Liver (tissue), 9 donors: ENCODE results near the gene CELSR1. TPM values are rescaled to one million over a fixed set of nuclear protein-coding genes. Genes with fewer than 3 reads are reported as not detected.

Experiments used
- DNase-seq: peaks from one replicate; pipeline ENCODE4 v3.0.0-alpha.2; 2017; ENCODE audit warnings: low spot score
- H3K27ac ChIP-seq, 2 donors: one replicate each; pipeline ENCODE4 v1.7.0; 2013; ENCODE audit warnings: inconsistent platforms in 2 of 2, low read length in 2 of 2, control low read depth in 1 of 2, low read depth in 1 of 2, mild to moderate bottlenecking in 1 of 2
- H3K27me3 ChIP-seq, 4 donors: one replicate each; pipeline versions ENCODE4 v1.6.1 to v1.7.0; 2013; ENCODE audit warnings: low read length in 3 of 4, inconsistent platforms in 1 of 4, mild to moderate bottlenecking in 1 of 4, moderate library complexity in 1 of 4; ENCODE audit not compliant: control insufficient read depth in 4 of 4, insufficient read depth in 4 of 4
- H3K36me3 ChIP-seq, 4 donors: one replicate each; pipeline versions ENCODE4 v1.6.1 to v1.7.0; 2013; ENCODE audit warnings: low read length in 3 of 4, mild to moderate bottlenecking in 3 of 4, low read depth in 1 of 4, moderate library complexity in 1 of 4; ENCODE audit not compliant: control insufficient read depth in 4 of 4, insufficient read depth in 3 of 4
- H3K4me1 ChIP-seq, 4 donors: one replicate each; pipeline versions ENCODE4 v1.6.1 to v1.7.0; 2013; ENCODE audit warnings: low read length in 3 of 4, mild to moderate bottlenecking in 3 of 4, moderate library complexity in 1 of 4; ENCODE audit not compliant: control insufficient read depth in 4 of 4, insufficient read depth in 4 of 4
- H3K4me3 ChIP-seq, 3 donors: one replicate each; pipeline versions ENCODE4 v1.6.1 to v1.7.0; 2013; ENCODE audit warnings: low read length in 3 of 3, control low read depth in 1 of 3, low read depth in 1 of 3, mild to moderate bottlenecking in 1 of 3
- H3K9ac ChIP-seq, 2 donors: one replicate each; pipeline ENCODE4 v1.7.0; 2013; ENCODE audit warnings: low read length in 2 of 2, mild to moderate bottlenecking in 2 of 2, moderate library complexity in 2 of 2, control low read depth in 1 of 2, low read depth in 1 of 2
- H3K9me3 ChIP-seq, 4 donors: one replicate each; pipeline versions ENCODE4 v1.6.1 to v1.7.0; 2013; ENCODE audit warnings: low read length in 3 of 4; ENCODE audit not compliant: control insufficient read depth in 4 of 4
- CTCF ChIP-seq: fragments of 150-350 bp; IDR thresholded peaks from 2 replicates; pipeline ENCODE4 v1.5.1; 2017; ENCODE audit warnings: improper control_type of control experiment, low read depth, low read length; ENCODE audit not compliant: missing input control
- EGR1 ChIP-seq, 2 donors: IDR thresholded peaks; 2 replicates each; pipeline ENCODE4 v1.6.1; 2016 to 2018; ENCODE audit warnings: antibody characterized with exemption in 2 of 2, low read depth in 2 of 2
- FOXA1 ChIP-seq: IDR thresholded peaks from 2 replicates; pipeline ENCODE4 v1.6.1; 2016; ENCODE audit warnings: antibody characterized with exemption
- FOXA2 ChIP-seq: IDR thresholded peaks from 2 replicates; pipeline ENCODE4 v1.6.1; 2016; ENCODE audit warnings: antibody characterized with exemption
- HNF4G ChIP-seq: IDR thresholded peaks from 2 replicates; pipeline ENCODE4 v1.6.1; 2016; ENCODE audit warnings: antibody characterized with exemption
- JUND ChIP-seq, 2 donors: IDR thresholded peaks; 2 replicates each; pipeline ENCODE4 v1.6.1; 2016; ENCODE audit warnings: antibody characterized with exemption in 2 of 2
- MAX ChIP-seq: IDR thresholded peaks from 2 replicates; pipeline ENCODE4 v1.6.1; 2016; ENCODE audit warnings: antibody characterized with exemption
- NR2F2 ChIP-seq: IDR thresholded peaks from 2 replicates; pipeline ENCODE4 v1.6.1; 2016; ENCODE audit warnings: antibody characterized with exemption
- RAD21 ChIP-seq, 2 donors: IDR thresholded peaks; 2 replicates each; pipeline ENCODE4 v1.6.1; 2016; ENCODE audit warnings: antibody characterized with exemption in 2 of 2, mild to moderate bottlenecking in 2 of 2
- REST ChIP-seq: IDR thresholded peaks from 2 replicates; pipeline ENCODE4 v1.6.1; 2016; ENCODE audit warnings: antibody characterized with exemption, mild to moderate bottlenecking
- RXRA ChIP-seq, 2 donors: IDR thresholded peaks; 2 replicates each; pipeline ENCODE4 v1.6.1; 2017 to 2018; ENCODE audit warnings: antibody characterized with exemption in 2 of 2, mild to moderate bottlenecking in 1 of 2
- TAF1 ChIP-seq: conservative IDR thresholded peaks from 2 replicates; pipeline ENCODE4 v1.6.1; 2016; ENCODE audit warnings: antibody characterized with exemption, mild to moderate bottlenecking
- YY1 ChIP-seq: IDR thresholded peaks from 2 replicates; pipeline ENCODE4 v1.6.1; 2016; ENCODE audit warnings: antibody characterized with exemption, mild to moderate bottlenecking
- ZBTB33 ChIP-seq: IDR thresholded peaks from 2 replicates; pipeline ENCODE4 v1.6.1; 2016; ENCODE audit warnings: antibody characterized with exemption
- whole genome bisulfite sequencing: extraction: QIAGEN DNeasy Blood & Tissue Kit; methylation state at CpG from one replicate; pipeline ENCODE4 v1.1.7; 2013; 5-methylcytosine and 5-hydroxymethylcytosine counted together
- polyA plus RNA-seq, 2 donors: library from polyadenylated mRNA; stranded (reverse) in 1 of 2; unstranded in 1 of 2; fragments of 200-250 nt in 1 of 2; fragments of >200 nt in 1 of 2; fragmentation: Nextera tagmentation in 1 of 2; extraction: Ambion mirVana in 1 of 2; gene quantifications; one replicate each; pipeline versions ENCODE4 v1.2.1 to v1.2.3, GENCODE V29; 2013 to 2015
- total RNA-seq, 2 donors: library from RNA; depleted of rRNA; stranded (reverse); fragments of >200 nt; gene quantifications; one replicate each; pipeline ENCODE4 v1.2.3, GENCODE V29; 2014
- donor health status: healthy.
- donor health status: healthy.
- donor health status: healthy.
- donor health status: healthy.
- donor health status: healthy.

The CELSR1 gene
- total and polyA plus RNA-seq, 4 donors: 0.37 to 1.6 (median 1.3) TPM

- no peaks in the 10 kb centered on the region for H3K36me3 ChIP-seq
- H3K4me1 ChIP-seq: no peaks in the 10 kb centered on the region
- H3K27me3 ChIP-seq: no peaks in the 10 kb centered on the region
- H3K4me3 ChIP-seq: no peak overlapping the region
- TF ChIP-seq MAX (no peak), ZBTB33 (no peak), RAD21 (IDR thresholded peaks at IDR 0.05) (no peak), JUND (IDR thresholded peaks at IDR 0.05) (no peak), HNF4G (no peak), YY1 (no peak), TAF1 (no peak), REST (no peak), RXRA (IDR thresholded peaks at IDR 0.05) (no peak), FOXA2 (no peak), EGR1 (IDR thresholded peaks at IDR 0.05; ENCODE audit: low read depth in 2 of 2) (no peak), FOXA1 (no peak), NR2F2 (no peak), CTCF (no peak)
- no peaks in the 10 kb centered on the region for H3K9me3 ChIP-seq
- DNase-seq: no peak
- H3K9ac ChIP-seq: no peak overlapping the region
- 91% methylated on average over 16 of the region's 16 CpGs for WGBS
- no peak overlapping the region for H3K27ac ChIP-seq
These were observed 129.7 kb downstream of the CELSR1 start for GRCh38 chr22:46407748-46408147.

GRCh38 chr22:46406791-46407190 is 130.6 kb downstream of the CELSR1 start:
- Histone ChIP-seq H3K4me3 (no peak overlapping the region), H3K4me1 (no peaks in the 10 kb centered on the region), H3K36me3 (no peaks in the 10 kb centered on the region), H3K9ac (no peak overlapping the region), H3K27ac (no peak overlapping the region), H3K9me3 (no peaks in the 10 kb centered on the region), H3K27me3 (no peaks in the 10 kb centered on the region)
- TF ChIP-seq TAF1: no peak
- 88% methylated on average over 15 of the region's 15 CpGs for WGBS
- no peak for DNase-seq
